Stimulated activated naive CD4-positive, alpha-beta T cell (primary cell): ENCODE data around the gene TMEM86B.
"Not testable (repeated sequence)": the region's sequence is repeated elsewhere in the genome, so short reads cannot be mapped to it uniquely, and the experiment has no call there.

Experiments
- DNase-seq, 6 experiments: peaks; one replicate each; lab custom pipeline; 2025; lab: John Stamatoyannopoulos, UW

TMEM86B gene

DNA sequence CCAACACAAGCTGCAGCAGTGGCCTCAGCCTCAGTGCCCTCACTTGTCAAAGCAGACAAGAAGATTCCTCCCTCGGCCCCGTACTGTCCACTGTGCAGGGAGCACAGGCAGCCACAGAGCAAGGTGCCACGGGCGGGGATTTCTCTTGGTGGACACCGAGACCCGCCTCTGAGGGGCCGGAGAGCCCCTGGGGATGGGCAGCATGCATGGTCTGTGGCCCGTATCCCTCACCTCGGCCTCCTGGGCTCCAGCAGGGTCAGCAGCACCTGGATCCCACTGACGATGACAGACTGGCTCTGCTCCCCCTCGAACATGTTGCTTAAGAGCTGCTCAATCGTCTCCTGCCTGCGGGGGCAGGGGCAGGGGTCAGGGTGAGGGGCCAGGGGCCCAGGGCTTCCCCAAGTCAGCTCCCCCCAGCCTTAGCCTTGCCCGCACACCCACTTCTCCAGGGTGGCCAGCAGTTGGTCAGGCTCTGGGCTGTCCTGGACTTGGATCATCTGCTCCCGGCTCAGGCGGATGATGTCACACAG, 13.4 kb upstream of the TMEM86B start:
- no peak for DNase-seq

- no peak for DNase-seq
Observed at GRCh38 chr19:55241143-55241934, 12.8 kb upstream of the TMEM86B start.

- DNase-seq, result no peak
Observed at GRCh38 chr19:55240713-55241020, 12.1 kb upstream of the TMEM86B start.

DNA sequence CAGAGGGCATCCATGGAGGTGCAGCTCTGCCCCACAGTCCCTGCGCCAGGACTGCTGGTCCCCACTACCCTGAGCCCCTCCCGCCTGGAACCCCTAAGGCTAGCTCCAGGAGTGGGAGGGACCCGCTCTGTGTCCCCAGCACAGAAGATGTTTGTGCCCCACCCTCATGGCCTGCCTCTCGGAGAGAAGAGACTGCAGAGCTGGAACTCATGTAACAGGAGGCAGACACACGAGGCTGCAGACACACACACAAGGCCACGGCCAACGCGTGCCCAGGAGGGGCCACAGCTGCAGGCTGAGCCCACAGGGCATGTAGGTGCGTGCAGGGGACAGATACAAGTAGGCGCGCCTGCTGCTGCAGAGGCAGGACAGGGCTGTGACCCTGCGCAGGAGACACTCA, 10.4 kb upstream of the TMEM86B start:
- no peak for DNase-seq

- DNase-seq, result no peak
Observed at GRCh38 chr19:55238030-55238429, 9.5 kb upstream of the TMEM86B start.

- no peak for DNase-seq
Observed at GRCh38 chr19:55232986-55233385, 4.4 kb upstream of the TMEM86B start.

DNA sequence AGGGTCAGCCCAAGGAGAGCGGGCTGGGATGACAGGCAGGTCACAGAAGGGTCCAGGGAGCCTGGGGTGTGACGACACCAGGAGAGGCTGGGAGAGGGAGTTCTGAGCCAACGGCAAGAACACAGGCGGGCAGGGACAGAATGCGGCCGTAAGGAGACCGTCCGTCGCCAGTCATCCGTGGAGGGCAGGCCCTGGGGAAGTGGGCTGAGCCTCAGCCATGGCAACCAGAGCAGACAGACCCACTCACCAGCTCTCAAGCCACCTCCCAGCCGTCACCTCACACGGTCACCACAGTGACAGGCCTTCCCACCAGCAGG, 3.7 kb upstream of the TMEM86B start:
- DNase-seq, result no peak

DNA sequence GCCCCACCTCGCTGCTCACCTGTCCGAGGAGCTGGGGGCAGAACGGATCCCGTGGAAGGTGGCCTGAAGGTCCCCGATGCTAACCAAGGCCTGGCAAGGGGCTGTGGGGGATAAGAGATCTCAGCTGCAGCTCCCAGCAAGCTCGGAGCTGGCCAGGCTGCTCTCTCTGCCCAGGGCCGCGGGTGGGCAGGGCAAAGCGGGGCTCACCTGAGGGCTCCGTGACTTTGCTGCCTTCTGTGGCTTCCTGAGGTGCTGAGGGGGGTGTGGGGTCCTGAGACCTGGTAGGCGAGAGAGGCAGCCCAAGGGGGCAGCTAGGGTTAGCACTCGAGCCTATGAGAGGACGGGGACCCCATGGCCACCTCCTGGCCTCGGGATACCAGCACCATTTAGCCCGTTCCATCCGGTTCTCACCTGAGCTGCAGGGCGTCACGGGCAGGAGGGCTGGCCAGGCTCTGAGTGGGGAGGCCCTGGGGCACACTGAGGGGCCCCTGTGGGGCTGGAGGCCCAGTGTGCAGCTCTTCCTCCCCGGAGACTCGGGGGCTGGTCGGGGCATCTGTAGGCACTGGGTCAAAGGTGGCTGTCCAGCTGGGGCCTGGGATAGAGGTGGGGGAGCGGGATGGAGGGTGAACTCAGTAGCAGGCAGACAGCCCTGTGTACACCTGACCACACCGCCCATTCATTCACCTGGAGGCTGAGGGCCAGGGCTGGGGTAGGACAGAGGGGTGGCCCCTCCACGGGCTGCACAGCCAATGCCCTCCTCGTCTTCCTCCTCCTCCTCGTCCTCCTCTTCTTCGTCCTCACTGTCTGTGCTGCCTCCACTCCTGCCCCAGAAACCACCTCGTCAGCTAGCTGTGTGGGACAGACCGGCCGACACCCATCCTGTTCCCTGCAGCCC, 3.1 kb upstream of the TMEM86B start:
- DNase-seq, result no peak

DNA sequence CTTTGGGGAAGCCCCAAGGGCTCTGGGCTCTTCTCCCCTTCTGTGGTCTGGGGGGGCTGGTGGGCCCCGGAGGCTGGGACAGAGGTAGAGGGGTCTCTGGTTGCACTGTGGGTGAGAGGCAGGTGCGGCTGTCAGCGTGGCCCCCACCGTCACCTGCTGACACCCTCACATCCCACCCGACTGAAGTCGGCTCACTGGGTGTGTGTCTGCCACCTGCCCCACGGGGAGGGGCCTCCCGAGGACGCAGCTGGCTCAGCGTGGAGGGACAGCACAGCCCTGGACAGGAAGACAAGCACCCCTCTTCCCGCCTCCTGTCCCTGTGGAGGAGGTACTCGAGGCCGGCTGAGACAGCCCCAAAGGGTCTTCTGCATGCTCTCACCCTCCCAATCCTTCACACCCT, 2.2 kb upstream of the TMEM86B start:
- no peak for DNase-seq

DNA sequence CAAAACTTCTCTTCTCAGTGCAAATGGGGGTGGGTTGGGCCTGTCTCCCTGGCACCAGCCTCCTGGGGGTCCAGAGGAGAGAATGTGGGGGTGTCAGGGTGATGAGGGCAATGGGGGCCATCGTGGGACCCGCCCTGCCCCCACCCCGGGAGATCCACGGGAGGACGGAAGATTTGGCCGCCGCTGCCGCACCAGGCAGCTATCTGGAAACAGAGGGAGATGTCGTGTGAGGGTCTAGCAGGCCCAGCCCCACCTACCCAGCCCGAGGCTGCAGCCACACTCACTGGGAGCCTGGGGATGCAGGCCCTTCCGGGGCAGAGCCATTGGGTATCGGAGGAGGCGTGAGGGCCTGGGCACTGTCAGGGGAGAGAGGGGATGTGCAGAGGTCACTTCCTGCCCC, 1.8 kb upstream of the TMEM86B start:
- DNase-seq, result no peak

- DNase-seq, result no peak
Observed at GRCh38 chr19:55229789-55230182, 1.2 kb upstream of the TMEM86B start.

DNA sequence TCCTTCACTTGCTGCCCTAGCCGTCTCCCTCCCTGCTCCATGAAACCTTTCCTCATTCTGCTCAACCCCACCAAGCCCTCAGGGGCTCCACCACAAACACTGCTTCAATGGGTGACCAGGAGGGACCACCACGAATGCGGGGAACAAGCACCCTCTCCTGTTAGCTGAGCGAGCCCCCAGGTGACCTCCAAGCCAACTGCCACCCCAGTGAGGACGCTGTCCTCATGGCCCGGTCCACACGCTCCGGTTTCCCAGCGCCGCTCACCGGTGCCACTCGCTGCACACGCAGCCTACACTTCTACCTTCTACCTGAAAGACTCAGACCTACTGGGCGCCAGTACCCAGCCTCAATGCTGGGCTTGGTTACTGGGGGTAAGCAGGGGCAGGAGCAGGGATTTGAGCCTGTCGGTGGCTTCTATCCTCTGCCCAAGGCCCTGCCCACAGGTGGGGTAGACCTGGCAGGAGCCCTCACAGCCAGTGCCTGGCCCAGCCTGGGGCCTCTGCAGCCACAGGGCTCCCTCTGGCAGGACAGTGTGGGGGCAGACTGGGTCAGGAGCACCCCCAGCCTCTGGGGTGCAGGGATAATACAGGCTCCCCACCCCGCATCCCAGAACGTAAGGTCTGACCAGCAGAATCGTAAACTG, 704 bp upstream of the TMEM86B start:
- DNase-seq, result no peak

- no peak for DNase-seq
Observed at GRCh38 chr19:55228015-55228391, 560 bp downstream of the TMEM86B start.

GRCh38 chr19:55227241-55228014, 1.1 kb downstream of the TMEM86B start:
- no peak for DNase-seq

DNA sequence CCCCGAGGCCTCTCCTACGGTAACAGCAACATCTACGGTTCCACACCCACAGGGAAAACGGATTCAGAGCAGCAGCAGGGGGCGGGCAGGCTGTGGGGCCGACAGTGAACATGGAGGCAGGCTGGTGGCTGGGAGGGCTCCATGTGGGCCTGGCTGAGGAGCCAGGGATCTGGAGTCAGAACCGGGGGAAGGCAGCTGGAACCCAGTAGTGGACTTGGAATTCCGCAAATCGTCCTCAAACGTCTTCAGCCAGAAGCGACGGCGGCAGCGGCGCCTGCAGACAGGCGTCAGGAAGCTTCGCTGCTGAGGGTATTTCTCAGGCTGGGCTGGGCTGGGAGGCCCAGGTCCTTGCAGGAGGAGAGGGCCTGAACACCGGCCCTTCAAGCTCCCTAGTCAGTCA, 1.8 kb downstream of the TMEM86B start:
- no peak for DNase-seq

DNA sequence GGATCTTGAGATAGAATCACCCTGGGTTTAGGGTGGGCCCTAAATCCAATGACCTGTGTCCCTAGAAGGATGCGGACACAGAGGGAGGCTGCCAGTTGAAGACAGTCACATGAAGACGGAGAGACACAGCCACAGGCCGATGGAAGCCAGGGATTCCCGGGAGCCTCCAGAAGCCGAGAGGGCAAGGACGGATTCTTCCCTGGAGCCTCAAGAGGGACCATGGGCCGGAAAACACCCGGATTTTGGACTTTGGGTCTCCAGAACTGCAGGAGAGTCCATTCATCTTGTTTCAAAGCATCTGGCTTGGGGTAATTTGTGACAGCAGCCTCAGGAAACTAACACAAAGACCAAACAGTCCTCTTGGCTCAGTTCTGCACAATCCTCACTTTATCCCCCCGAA, 2.3 kb downstream of the TMEM86B start:
- DNase-seq, result no peak

DNA sequence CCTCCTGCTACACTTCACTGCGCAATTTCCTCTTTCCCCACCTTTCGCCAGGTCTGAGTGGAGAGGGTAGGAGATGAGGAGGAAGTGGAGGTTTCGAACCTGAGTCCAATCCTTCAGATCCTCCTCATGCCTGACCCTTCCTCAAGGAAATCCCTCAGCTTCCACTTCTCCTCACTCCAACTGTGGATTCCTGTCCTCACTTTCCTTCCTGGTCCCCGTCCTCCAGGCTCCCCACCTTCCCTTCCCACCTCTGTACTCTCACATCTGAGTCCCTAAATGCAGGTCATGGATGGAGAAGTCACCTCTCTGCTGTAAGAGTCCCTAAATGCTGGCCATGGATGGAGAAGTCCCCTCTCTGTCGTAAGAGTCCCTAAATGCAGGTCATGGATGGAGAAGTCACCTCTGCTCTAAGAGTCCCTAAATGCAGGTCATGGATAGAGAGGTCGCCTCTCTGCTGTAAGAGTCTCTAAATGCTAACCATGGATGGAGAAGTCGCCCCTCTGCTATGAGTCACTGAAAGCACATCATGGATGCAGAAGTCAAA, 3.1 kb downstream of the TMEM86B start:
- DNase-seq, result no peak

GRCh38 chr19:55224679-55225414, 3.7 kb downstream of the TMEM86B start:
- not testable (repeated sequence) for DNase-seq

DNA sequence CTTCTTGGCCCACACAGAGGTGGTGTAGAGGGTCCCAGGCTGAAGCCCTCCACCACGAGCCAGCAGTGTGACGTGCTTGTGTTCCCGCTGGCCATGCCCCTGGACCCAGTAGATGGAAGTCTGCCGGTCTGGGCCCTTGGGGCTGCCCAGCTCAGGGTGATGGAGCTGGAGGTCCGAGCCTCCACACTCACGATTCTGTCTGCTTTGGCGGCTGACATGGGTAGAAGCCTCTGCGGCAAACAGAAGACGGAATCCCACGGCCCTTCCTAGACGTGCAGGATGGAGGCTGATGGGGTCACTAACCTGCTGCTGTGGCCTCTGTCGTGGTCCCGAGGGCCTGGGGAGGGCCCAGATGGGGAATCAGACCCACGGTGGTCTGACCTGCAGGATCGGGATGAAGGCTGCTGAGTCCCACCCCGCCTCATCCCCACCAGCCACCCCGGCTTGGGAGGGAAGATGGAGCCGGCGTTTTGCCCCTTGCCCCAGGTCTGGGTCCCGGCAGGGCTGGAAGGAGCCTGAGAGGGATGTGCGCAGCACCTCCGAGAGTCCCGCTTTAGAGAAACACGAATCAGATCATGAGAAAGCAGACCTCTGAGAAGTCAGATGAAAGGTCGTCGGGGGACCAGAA, 4.4 kb downstream of the TMEM86B start:
- no peak for DNase-seq

DNA sequence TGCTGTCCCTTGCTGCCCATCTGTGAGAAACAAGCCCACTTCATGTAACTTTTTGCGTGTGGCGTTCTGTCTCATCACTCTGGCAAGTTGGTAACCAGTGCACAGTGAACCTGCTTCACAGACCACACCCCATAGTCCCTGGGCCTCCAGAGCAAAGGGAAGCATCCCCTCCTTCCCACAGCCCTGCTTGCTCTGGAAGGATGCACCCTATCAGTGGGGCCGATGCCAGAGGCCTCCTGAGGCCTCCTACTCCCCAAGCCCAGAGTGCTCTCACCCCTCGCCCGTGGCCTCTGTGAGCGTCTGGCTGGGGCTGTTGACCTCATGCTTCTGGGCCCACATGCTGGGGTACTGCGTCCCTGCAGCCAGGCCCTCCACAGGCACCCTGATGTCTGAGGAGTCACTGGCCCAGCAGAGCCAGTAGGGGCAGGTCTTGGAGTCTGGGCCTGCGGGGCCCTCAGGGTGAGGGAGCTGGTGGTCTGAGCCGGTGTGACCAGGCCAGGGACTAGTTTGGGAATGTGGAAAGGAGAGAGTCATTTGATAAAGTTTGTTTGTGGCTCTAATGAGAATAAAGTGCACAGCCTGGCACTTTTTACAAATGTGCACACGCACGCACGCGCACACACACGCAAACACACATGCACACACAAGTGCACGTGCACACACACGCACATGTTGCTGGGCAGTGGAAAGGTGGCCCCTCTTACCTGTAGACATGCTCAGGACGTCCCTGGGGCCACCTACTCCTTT, 5.1 kb downstream of the TMEM86B start:
- DNase-seq, result no peak
